HG02870 (cell line): ENCODE results near the gene SYNGR3.
"Not testable (repeated sequence)": the region's sequence is repeated elsewhere in the genome, so short reads cannot be mapped to it uniquely, and the experiment has no call there.

Experiments
- ATAC-seq: cut with Tn5 transposase; IDR thresholded peaks from one replicate; pipeline ENCODE4 v1.9.1; 2021; ENCODE audit warnings: mild to moderate bottlenecking, moderate library complexity; ENCODE audit not compliant: unreplicated experiment

The SYNGR3 gene

GRCh38 chr16:2027024-2028010, 37.5 kb downstream of the SYNGR3 start:
- ATAC-seq = no peak

- ATAC-seq = no peak
These were observed 38.4 kb downstream of the SYNGR3 start for GRCh38 chr16:2028146-2028545.

DNA sequence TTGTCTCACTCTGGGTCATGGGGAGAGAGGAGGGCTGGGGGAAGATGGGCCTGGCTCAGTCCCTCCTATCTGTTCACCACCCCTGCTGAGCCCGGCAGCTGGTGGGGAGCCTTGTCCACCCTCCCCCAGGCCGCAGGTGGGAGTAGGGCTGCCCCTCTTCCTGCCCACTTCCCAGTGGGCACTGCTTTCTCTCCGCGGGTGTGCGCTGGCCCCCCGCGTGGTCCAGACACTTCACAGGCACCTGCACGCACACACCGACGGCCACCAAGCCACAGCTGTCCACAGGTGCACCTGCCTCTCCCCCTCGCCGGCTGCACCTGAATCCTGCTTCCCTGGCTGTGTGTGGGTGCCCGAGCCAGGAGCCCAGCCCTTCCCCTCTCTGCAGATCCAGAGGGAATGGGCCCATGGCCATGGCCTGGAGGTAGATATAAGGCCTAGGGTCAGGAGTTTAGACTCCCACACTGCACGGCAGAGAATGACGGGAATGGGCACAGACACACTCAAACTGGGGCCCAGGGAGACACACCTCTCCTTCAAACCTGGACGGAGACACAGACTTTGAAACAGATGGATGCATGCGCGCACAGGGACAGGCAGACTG, 39.0 kb downstream of the SYNGR3 start:
- ATAC-seq = no peak

DNA sequence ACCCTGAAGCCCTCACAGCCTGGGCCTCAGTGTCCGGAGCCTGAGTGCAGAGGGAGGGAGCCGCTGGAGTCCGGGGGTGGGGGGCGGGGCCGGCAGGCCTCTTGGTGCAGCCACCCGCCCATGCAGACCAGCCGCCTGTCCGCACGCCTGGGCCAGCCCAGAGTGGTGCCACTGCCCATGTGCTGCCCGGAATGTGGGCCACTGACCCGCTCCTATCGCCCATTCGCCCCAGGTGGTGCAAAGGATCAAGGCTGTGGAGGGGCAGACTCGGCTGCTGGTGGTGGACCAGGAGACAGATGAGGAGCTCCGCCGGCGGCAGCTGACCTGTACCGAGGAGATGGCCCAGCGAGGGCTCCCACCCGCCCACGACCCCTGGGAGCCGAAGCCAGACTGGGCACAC, 39.6 kb downstream of the SYNGR3 start:
- no peak for ATAC-seq

DNA sequence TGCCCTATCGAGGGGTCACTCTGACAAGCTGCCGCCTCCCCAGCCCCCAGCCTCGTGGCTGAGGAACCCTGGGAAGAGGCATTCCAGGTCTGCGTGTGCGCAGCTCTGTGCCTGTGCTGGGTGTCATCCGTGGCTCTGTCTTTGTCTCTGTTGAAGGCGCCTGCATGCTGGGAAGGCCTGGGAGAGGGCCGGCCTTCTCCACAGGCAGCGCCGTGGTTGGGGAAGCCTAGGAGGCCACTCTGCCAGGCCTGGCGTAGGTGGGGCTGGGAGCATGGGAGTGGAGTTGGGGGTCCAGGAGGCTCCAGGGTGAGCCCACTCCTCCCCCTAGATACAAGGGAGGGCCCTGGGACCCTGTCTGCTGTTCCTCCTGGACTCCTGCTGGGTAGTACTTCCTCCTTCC, 40.3 kb downstream of the SYNGR3 start:
- ATAC-seq = no peak

DNA sequence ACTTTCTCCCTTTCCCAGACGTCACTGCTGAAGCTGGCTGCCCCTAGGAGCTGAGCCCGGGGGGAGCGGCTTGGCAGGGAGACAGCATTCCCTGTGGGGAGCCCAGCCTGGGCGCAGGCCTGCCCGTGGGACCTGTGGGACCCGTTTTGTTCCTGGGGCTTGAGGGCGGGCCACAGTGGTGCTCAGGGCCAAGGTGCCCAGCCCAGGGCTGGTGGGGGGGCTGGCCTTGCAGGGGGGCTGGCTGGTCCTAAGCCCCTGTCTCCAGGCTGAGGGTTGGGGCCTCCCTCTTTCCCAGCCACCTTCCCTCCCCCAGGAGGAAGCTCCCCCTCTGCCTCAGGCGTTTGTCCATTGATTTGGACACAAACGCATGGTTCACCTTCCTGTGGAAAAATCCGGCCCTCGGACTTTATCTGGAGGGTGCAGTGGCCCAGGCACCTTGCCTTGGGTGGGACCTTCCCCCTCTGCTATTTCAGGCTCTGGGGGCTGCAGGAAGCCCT, 41.4 kb downstream of the SYNGR3 start:
- ATAC-seq = no peak

DNA sequence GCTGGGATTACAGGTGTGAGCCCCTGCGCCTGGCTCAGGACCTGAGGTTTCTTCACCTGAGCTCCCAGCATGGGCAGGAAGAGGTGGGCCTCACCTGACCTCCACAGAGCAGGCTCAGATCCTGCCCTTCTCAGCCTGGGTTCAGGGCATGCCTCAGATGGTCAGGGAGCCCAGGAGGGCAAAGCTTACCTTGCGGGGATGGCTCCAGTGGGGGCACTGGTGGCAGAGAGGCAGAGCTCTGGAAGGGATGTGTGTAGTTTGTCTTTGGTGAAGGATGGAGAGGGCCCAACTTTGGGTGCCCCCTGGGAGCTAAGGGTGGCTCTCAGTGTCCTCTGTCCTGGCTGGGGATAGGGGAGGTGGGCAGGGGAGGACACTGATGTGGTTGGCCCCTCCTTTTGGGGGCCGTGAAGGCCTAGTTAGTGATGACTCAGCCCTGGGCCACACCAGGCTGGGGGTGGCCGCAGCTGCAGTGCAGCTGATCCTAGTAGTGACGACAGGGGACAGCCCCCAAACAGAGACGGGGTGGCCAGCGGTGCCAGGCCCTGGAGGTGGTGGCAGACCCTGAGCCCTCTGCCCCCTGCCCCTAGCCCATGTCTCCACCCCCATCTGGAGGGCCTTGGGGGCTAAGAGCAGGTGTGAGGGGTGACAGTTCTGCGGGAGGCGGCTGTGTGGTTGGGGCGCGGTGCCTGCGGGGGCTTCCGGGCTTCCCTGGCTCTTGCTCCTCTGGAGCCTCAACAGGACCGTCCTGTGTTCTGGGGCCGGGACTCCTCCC, 42.7 kb downstream of the SYNGR3 start:
- ATAC-seq = no peak

GRCh38 chr16:2033057-2033908, 43.5 kb downstream of the SYNGR3 start:
- ATAC-seq = no peak

DNA sequence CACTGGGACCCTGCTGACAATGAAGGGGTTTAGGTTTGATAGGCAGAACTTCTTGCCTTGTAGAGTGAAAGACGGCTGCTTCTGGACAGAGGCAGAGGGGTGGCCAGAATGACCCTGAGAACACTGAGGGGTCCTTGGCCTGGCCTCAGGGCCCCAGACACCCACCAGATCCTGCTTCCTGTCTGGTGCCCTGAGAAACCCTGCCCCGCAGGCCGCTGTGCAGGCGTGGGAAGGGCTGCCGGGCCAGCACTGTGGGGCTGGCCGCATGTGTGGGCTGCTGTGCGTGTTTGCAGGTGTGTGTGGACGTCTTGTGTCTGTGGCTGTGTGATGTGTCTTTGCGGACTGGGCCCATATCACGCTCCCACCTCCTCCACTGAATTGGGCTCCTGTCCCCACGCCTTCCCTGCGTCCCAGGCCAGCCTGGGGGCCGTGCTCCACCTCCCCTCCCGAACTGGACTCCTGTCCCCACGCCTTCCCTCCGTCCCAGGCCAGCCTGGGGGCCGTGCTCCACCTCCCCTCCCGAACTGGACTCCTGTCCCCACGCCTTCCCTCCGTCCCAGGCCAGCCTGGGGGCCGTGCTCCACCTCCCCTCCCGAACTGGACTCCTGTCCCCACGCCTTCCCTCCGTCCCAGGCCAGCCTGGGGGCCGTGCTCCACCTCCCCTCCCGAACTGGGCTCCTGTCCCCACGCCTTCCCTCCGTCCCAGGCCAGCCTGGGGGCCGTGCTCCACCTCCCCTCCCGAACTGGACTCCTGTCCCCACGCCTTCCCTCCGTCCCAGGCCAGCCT, 44.3 kb downstream of the SYNGR3 start:
- ATAC-seq = not testable (repeated sequence)

DNA sequence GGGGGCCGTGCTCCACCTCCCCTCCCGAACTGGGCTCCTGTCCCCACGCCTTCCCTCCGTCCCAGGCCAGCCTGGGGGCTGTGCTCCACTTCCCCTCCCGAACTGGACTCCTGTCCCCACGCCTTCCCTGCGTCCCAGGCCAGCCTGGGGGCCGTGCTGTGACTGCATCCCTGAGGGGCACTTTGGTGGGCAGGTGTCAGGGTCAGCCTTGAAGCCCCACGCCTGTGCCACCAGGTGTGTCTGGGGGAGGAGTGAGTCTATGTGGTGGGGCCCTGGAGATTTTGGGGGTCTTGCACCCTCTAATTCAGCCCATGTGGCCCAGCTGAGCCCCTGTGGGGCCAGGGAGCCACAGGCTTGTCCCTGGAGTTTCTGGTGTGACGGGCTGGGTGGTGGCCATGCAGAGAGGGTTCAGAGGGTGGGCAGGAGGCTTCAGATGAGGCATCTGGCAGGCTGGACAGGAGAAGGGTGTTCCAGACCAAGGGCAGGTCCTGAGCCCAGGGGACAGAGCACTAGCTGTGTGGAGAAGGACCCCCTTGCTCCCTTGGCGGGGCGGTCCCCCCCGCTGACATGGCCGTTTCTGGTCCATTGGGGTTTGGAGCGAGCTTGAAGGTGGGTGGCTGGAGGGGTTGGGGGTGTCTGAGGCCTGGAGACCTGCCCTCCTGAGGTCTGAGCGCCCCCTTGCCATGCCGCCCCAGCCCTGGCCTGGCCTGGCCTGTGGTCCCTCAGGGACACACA, 45.1 kb downstream of the SYNGR3 start:
- ATAC-seq = no peak

GRCh38 chr16:2035431-2036199, 45.8 kb downstream of the SYNGR3 start:
- no peak for ATAC-seq

GRCh38 chr16:2036200-2036966, 46.6 kb downstream of the SYNGR3 start:
- ATAC-seq = no peak

DNA sequence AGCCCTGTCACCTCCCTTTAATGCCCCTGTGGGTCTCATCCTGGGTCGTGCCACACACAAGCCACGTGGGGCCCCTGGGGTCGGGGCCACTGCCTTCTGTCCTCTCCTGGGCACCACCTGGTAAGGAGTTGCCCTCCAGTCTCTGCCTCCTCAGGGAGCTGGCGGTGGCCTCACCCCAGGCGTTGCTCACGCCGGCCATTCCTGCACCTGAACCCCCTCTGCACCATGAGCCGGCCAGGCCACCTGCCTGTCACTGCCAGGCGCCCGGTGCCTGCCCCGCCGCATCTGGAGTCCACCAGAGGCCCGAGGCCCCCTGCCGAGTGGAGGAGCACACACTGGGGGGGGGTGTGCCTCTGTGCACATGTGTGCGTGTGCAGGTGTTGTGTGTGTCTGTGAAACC, 47.3 kb downstream of the SYNGR3 start:
- no peak for ATAC-seq

GRCh38 chr16:2037647-2038381, 48.0 kb downstream of the SYNGR3 start:
- ATAC-seq = no peak

DNA sequence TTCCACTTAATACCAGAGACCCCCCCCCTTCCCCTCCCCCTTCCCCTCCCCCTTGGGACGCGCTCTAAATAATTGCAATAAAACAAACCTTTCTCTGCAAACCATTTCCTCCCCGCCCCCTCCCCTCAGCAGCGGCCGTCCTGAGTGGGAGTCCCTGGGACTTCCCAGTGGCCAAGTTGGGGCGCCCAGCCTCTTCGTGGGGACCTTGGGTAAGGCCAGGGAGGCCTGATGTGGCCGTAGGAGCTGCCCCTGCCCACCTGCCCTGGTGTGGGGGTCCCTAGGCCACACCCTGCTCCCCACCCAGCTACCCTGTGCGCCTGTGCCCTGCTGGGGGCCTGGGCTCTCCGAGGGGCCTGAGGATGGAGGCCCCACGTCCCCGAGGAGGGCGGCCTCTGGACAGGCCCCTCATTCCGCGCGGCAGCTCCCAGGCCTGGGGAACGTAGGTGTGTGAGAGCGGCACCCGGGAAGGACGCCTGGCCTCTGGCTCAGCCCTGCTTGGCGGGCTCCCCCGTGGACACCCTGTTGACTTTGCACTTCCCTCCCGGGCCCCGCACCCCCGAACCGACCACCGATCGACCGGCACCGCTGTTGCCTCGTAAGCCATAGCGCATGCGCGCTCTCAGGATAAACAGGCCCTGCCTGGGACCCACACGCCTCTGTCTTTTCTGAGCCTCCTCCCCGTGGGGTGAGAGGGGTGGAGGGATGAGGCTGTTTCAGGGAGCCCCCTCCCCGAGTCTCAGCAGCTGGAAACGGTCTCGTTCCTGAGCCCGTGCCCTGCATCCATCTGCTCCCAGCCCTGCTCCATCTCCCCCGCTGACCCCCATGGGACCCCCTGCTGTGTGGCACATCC, 48.8 kb downstream of the SYNGR3 start:
- ATAC-seq = no peak
